ENCODE results near the gene IL1RAP.
"Not testable (repeated sequence)": the region's sequence is repeated elsewhere in the genome, so short reads cannot be mapped to it uniquely, and the experiment has no call there.

IL1RAP gene

GRCh38 chr3:190512666-190513065, 1.2 kb upstream of the IL1RAP start:
- DNase-seq: no peak

DNA sequence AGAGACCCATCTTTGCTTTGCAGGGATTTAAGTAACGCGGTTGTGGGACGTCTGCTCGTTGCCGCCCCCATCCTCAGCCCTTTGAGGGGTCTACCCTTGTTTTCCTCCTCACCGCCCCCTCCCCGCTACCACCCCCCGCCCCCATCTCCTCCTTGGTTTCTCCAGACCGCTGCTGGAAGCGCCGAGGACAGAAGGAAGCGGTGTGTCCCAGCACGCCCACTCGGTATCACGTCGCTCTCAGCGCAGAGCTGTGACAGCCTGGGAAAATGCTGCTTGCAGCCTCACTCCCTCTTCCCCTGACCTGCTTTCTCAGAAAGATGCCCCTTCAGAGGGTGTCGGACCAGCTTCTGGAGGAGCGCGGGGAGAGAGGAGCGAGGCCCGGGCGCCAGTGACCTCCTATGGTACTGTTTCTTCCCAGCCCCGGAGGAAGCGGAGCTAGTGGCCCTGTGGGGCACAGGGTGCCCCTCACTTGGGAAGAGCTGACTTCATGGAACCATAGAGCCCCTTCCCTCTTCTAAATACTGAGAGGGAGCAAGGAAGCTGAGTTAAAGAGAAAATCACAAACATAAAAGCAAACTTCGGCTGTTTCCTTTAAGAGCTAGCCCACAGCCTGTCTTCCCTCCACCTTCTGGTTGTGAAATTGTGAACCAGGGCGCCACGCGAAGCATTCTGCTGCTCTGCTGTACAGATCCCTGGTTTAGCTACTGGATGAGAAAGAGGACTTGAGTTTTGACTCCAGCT, 698 bp downstream of the IL1RAP start:
- peak; percentile 20 for DNase-seq

DNA sequence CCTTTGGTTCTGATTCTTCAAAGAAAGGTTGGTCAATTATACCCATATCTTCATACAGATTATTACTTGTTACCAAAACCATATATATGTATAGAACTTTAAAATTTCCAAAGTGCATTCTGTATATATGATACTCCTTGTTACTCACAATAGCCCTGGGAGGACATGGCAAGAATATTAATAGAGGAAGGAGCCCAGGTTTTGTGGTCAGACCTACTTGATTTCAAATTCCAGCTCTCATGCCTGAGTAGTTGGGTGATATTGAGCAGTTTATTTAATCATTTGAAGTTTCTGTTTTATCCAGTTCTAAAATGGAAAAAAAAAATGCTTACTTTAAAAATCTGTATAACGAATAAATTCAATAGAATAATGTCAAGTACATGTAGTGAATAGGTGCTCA, 2.5 kb downstream of the IL1RAP start:
- no peak for DNase-seq

DNA sequence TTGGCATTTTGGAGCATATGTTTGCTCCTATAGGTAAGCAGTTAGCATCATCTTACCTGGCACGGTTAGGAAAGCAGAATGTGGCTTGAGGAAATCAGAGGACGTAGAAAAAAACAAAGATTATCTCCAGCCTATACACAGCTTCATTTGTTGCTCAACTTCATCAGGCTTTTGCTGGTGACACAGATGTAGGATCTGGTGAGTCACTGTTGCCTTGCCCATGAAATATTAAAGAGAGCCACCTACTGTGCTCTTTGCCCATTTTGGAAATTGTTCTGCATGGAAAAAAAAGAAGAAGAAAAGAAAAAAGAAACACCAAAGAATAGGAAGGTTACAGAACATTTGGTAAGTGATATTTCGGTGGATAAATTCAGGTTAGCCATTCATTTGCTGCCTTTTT, 3.8 kb downstream of the IL1RAP start:
- DNase-seq: no peak

DNA sequence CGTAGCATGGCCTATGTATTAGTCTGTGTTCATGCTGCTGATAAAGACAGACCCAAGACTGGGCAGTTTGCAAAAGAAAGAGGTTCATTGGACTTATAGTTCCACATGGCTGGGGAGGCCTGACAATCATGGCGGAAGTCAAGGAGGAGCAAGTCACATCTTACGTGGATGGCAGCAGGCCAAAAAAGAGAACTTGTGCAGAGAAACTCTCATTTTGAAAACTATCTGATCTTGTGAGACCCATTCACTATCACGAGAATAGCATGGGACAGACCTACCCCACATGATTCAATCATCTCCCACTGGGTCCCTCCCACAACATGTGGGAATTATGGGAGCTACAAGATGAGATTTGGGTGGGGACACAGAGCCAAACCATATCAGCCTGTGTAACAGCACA, 4.6 kb downstream of the IL1RAP start:
- not testable (repeated sequence) for DNase-seq

- no peak for DNase-seq
These were observed 6.0 kb downstream of the IL1RAP start for GRCh38 chr3:190519886-190520285.

DNA sequence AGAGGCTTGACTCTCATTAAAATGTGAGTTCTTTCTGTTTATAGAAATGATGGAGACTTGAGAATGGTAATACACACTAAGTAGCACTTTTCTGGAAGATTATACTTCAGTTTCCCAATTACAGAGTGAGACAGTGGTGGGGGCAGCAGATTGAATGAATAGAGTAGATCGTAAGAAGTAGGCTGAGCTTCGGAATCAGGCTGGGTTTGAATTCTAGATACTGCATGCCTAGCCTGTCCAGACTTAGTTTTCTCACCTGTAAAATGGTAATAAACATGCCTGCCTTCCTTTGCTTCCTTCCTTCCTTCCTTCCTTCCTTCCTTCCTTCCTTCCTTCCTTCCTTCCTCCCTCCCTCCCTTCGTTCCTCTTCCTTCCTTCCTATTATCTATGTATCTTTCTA, 8.1 kb downstream of the IL1RAP start:
- no peak for DNase-seq

DNA sequence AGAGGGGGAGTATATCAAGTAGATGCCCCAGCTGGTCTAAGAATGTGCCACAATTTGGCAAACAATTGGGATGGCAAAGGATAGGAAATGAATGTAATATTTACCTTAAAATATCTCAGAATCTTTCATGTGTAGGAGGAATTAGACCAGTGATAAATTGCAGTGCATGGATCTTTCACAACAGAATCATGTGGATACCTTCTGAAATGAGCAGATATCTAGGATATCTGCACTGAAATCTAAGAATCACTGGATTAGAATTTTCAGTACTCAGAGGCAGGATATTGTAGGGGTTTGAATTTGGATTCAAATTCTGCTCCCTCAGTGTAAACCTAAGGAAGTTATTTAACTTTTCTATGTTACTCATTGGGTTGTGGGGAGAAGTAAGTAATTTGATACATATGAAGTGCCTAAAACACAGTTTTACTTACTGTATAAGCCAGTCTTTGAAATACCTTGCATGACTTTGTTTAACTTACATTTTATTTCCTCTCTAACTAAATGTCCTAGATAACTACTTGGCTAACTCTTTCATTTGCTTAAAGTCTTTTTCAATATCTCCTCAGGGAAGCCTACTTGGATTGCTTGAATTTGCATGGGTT, 8.8 kb downstream of the IL1RAP start:
- no peak for DNase-seq

DNA sequence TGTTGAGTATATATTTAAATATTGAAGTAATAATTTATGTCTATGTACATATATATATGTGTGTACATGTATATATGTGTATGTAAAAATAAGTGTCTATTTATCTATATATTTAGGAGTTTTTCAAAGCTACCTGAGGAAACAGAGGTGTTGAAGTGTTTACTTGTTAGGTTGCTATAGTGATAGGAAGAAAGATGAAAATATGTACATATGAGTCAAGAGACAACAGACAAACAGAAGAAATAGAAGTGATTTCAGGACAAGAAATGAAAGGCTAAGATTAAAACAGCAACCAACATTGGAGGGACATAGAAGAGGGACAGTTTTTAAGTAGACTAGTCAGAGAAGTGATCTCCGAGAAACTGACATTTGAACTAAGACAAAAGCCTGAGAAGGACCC, 11.1 kb downstream of the IL1RAP start:
- DNase-seq: no peak

DNA sequence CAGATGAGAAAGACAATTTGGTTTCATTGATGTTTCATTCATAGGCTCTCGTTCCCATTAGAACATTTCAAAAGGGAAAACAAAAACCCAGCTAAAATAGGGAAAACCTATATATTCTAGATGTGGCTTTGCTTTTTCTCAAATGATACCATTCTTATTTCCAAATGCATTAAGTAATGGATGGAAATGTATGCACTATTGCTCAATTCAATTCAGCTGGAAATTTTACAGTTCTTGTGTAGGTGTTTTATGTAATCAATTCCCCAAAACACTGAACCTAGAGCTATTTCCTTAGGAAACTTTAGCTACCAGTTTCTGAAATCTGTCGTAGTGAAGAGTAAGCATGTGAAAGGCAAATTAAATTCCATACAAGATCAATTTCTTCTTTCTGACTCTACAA, 11.7 kb downstream of the IL1RAP start:
- DNase-seq: no peak

- no peak for DNase-seq
These were observed 13.2 kb downstream of the IL1RAP start for GRCh38 chr3:190526787-190527762.

- no peak for DNase-seq
These were observed 14.8 kb downstream of the IL1RAP start for GRCh38 chr3:190528706-190529105.

DNA sequence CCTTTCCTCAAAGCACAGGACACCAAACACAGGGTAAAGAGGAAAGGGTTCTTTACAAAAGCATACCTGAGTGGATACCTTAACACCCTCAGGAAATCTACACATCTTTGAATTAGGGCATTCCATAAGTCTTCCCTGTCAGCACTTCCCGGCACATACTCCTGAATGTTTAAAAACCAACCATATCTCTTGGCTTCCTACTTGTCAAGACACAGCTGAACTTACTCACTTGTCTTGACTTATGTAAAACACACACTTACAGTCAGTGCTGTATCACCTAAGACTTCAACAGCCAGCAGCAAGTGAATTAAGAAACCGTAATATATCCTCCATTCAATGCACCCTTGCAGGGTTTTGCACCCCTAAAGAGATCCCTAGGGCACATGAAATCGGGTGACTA, 17.5 kb downstream of the IL1RAP start:
- no peak for DNase-seq

DNA sequence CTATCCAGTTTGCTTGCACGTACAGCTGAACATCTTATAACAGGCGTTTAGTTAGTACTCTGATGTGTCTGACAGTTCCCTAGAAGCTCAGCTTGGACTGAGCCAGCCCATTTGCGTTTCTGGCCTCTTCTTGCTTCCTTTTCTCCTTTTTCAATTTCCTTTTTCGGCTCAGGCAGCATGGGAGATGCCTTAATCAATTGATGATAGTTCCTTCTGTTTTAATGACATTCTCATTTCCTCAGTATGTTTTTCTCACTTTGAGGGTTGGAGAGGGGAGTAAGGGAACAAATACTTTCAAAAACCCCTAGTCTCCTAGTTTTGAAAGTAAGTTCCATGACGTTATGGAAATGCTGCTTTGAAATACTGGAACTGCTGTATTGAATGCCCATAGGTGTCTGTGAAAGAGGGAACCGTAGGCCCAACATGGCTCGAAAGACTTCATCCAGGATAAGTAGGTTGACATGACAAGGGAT, 18.9 kb downstream of the IL1RAP start:
- DNase-seq: no peak

DNA sequence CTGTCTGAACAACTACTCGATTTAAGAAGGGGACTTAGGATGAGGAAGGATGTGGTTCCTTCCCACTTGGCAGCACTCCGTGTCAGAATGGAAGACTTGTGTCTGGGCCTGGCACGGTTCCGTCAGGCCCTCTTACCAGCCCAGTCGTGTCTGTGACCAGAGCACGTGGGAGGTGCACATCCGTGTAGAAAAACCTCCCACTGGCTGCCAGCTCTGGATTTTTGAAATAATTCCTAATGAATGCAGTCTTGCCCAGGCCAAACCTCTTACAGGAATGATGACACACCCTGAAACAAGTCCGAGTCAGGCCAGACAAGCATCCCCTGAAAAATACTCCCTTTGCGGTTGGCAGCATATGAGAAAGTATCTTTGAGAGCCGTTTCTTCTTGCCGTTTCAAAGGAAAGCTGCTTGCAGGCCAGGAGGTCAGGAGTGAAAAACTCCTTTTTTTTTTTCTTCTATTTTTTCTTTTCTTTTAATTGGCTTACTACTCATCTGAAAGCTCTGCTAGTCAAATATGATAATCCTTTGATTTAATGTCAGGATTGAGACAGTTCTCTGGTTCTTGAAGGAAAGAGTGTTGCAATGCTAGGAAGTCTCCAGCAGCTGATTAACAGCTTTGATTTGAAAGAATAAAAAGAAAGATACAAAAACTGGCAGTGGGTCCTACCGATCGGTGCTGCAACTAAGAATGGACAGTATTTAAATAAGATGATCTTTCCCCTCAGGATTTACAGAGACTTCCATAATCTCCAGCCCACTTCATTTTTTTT, 19.8 kb downstream of the IL1RAP start:
- peak; percentile 24 for DNase-seq

DNA sequence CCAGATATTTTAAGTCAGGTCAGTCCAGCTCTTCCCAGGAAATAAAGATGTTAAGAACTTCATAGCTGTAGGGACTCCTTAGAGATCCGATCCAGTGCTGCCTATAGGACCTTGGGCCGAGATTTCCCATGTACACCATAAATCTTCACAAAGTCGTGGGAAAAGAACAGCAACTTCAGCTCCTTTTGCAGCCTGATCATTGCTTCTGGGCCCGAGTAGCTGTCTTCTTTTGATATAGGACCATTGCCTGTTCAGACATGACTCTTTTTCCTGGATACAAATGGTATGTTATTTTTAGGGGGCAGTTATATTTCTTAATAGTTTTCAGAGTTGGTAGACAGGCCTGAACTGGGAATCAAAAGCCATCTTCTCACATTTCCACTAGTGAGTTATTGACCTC, 20.5 kb downstream of the IL1RAP start:
- no peak for DNase-seq

GRCh38 chr3:190534986-190535385, 21.1 kb downstream of the IL1RAP start:
- DNase-seq: no peak

DNA sequence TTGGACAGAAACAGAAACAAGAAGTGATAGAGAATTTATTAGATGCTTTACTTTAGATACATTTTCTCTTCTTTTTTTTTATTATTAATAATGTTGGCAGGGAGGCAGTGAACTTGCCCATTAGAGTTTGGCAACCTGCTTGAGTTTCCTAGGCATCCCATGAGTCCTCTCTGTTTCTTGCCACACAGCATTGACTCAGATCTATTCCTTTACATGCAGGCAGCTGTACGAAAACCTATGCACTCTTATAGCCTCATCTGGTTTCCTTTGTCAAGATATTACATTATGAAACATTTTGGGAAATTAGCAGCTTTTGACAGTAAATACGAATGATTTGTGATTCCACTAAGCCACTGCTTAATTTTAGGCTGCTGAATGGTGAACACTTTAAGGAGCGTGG, 23.3 kb downstream of the IL1RAP start:
- no peak for DNase-seq

- DNase-seq: no peak
These were observed 24.4 kb downstream of the IL1RAP start for GRCh38 chr3:190538288-190538687.

DNA sequence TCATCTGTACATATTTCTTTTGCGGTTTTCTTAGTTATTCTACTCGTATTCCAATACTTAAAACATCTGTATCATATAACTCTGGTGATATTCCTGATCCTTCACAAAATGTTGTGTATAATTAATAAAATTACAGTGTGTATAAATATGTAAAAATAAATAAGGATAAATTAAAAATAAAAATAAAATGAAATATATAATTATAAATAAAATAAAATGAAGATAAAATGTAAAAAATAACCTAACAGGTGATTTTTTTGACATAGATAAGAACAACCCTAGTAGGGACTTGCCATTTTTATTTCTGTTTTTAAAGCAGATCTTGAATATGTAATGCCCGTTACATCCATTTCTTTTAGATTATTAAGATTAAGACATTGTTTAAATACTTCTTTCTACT, 25.6 kb downstream of the IL1RAP start:
- no peak for DNase-seq

DNA sequence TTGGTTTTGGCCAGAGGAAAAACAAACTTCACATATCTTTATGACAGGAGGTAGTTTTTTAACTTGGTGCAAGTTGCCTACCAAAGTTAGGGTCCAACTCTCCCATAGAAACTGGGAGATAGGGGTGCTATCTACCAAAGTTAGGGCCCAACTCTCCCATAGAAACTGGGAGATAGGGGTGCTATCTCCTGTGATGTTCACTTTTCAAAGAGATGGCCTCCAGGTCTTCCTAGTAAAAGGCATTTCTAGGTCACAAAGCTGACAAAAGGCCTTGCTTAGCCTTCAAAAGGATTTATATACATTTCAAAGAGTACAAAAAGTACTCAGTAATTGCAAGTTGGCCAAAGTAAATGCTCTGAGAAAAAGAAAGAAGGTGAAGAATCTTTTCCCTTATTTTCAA, 27.1 kb downstream of the IL1RAP start:
- DNase-seq: no peak

GRCh38 chr3:190541560-190541959, 27.7 kb downstream of the IL1RAP start:
- DNase-seq: no peak

DNA sequence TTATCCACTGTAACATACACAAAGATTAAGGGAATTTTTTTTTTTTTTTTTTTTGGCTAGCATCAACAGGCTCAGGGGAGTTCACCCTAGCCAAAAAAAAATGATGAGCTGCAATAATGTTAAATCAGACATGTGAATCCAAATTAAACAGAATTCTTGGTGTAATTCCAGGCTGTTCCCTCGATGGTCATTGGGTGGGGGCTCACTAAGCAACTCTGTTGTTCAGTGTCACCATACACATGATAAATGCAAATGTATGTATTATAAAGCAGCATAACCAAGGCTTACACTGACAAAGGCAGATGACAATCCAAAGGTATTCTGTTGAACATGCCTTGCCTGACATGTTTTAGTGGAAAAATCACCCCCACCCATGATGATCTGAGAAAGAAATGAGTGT, 29.0 kb downstream of the IL1RAP start:
- no peak for DNase-seq

Data from 8988T (cell line).